GM21576 (cell line): ENCODE results near the gene UQCRHL.

ENCODE experiments used
- ATAC-seq: cut with Tn5 transposase; IDR thresholded peaks from one replicate; pipeline ENCODE4 v1.9.1; 2021; ENCODE audit warnings: mild to moderate bottlenecking, moderate library complexity; ENCODE audit not compliant: unreplicated experiment

The UQCRHL gene

DNA sequence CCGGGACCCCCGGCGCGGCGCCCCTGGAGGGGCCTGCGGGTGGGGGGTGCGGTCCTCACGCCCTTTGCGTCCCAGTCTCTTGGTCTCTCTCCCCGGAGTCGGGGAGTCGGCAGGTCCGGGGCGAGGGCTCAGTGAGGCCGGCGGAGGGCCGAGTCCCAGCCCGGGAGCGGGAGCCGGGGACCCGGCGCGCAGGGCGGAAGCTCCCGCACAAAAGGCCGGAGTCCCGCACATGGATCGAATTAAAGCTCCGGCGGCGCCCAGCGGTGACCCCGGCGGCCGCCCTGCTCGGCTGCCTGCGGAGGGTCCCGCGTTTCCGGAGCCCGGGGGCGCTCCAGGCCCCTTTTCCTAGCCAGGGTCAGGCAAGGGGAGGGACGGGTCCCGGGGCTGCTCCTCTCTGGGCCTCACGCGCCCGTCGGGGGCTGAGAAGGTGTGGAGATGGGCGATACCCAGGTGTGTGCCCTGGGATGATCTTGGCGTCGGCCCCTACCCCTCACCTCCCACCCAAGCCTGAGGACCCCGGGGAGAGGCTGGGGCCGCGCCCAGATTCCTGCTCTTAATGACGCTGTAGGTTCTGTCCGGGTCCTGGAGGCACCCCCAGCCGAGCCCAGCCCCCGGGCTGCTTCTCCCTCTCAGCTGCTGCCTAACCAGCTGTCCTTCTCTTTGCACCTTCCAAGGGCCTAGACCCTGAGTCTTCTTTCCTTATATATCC lies 48.3 kb downstream of the UQCRHL start:
- ATAC-seq: no peak

DNA sequence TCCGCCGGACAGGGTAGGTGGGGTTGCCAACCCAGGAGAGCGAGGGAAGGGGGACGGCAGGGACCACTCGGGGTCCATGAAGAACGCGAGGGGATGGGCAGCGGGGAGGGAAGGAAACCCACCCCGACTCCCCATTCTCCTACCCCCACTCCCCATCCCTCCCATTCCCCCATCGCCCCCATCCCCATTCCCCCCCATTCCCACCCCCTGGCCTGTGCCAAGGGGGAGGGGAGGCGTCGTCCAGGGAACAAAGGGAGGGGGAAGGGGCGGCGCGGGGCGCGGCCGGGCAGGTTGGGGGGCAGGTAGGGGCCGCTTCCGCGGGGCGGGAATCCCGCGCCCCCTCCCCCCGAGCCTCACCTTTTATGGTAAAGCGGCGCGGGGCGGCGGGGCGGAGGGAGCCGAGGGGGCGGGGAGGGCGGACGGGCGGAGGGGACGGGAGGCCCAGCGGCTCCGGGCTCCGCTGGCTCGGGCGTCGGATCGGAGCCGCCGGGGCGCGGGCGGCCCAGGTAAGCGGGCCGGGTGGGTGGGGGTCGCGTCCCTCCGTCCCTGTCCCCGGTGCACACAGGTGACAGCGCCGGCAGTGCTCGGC lies 49.0 kb downstream of the UQCRHL start, which contains the start of gene FBLIM1:
FBLIM1 (plus strand) TSS at position 453 of the 589 bp plus-strand sequence. CDS start 6,189 bp downstream, outside the sequence.
- ATAC-seq: no peak

- no peak for ATAC-seq
Measured at GRCh38 chr1:15757575-15758342, 49.7 kb downstream of the UQCRHL start.
